LNCAP (cell line): ENCODE data around the gene CLDN18.
A peak's percentile ranks its signal among the peaks of the same experiment; 100 is the strongest.

Experiments used
- TF ChIP-seq, protein P1 (sequence below): fragments of 450-650 bp; IDR thresholded peaks from 2 replicates; pipeline ENCODE4 v1.5.1; 2017; ENCODE audit warnings: mild to moderate bottlenecking

Gene CLDN18

DNA sequence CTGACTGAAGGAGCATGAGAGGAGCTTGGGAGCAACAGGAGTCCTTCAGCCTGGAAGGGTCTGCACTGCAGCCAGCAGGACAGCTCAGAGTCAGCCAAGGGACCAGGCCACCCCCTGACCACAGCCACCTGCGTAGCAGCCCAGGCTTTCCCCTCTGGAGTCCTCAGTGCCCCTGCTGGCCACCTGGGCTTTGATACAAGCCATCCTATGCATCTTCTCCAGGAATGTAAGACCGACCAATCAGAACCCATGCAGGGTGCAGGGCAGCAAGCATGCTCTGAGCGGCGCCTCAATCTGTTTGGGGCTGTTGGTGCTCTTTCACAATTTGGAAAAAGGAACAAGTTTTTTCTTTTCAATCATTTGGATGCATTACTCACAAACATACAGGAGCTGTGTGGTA lies 53.5 kb downstream of the CLDN18 start:
- TF ChIP-seq, protein P1, sequence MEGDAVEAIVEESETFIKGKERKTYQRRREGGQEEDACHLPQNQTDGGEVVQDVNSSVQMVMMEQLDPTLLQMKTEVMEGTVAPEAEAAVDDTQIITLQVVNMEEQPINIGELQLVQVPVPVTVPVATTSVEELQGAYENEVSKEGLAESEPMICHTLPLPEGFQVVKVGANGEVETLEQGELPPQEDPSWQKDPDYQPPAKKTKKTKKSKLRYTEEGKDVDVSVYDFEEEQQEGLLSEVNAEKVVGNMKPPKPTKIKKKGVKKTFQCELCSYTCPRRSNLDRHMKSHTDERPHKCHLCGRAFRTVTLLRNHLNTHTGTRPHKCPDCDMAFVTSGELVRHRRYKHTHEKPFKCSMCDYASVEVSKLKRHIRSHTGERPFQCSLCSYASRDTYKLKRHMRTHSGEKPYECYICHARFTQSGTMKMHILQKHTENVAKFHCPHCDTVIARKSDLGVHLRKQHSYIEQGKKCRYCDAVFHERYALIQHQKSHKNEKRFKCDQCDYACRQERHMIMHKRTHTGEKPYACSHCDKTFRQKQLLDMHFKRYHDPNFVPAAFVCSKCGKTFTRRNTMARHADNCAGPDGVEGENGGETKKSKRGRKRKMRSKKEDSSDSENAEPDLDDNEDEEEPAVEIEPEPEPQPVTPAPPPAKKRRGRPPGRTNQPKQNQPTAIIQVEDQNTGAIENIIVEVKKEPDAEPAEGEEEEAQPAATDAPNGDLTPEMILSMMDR, result no peak

DNA sequence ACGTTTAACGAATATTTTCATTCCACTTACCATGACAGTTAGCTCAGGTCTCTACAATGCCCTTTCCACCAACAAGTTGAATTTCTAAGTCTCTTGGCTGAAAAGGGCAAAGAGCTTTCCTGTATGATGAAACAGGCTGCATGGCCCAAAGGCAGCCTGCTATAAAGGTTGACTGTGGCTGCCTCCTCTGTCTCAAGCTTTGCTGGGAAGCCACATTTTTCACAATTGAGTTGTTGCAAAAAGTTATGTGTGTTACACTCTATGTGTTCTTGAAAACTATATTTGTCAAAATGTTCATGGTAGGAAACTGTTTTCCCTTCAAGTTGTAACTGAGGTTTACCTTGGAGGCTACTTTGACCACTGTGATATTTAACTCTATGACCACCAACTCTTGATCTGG lies 56.0 kb downstream of the CLDN18 start:
- TF ChIP-seq, protein P1, result no peak

DNA sequence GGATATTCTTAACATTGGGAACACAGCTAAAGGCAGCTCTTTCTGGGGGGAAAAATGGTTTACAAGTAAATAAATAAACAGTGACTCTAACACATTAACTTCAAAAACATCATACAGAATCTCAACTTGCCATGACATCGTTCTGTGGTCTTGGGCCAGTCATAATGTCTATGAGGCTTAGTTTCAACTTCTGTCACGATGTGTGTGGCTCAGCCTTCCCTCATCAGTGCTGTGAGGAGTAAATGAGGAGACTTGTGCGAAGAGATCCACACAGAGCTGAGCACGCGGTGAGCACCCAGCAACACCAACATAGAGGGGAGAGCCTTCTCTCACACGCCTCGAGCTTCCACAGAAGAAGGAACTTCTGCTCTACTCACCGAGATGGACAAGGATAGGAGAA lies 56.4 kb downstream of the CLDN18 start:
- TF ChIP-seq, protein P1, result no peak

DNA sequence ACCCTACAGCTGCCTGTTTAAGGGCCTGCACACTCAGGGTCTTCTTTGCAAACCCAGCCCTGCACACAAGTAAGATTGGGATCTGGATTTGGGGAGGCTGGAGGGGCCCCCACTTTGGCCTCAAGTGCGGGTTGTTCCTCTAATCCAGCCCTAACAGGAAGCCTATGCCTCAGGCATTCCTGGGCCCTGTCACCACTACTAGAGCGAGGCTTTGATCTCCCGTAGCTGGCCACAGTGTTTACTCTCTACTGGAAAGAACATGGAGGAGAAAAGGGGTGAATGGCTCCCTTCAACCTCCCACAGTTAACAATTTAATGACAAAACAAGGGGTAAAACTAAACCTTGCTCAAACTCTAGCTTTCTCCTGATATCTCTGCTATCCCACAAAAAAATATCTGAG lies 57.0 kb downstream of the CLDN18 start:
- TF ChIP-seq, protein P1, result no peak

DNA sequence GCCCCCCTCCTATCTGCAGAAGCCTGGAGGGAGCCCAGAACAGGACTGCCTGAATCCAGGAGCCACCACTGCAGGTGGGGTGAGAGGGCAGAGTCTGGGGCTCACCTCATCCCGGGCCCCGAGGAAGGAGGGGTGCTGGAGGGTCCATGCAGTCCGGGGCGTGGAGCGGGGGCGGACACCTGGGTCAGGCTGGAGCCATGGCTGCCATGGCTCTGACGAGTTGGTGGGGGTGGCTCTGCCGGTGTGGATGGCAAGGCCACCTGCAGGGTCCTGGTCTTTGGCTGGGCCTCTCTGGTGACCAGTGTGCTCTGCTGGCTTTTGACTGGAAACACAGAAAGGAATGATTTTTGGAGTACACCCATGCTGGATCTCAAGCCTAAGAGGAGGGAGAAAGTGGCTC lies 58.1 kb downstream of the CLDN18 start:
- TF ChIP-seq, protein P1, result no peak

DNA sequence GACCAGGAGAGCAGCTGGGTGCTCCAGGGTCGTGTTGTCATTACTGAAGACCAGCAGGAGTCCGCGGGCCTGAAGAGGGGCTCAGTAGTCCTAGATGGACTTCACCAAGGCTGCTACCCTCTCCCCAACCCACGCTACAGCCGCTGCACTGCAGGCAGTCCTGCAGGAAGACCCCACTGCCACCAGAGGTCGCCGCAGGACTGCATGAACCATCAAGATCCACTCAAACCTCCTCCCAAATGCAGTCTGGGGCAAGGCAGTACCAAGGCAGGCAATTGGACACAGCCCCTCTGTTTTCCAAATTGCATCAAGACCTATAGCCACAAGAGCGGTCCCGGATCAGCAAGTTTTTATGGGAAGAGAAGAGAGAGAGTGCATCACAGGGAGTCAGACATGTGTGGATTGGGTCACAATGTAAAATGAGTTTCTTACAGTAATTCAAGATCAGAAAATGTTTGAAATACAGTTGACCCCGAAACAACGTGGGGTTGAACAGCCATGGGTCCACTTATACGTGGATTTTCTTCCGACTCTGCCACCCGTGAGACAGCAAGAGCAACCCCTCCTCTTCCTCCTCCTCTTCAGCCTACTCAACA lies 58.7 kb downstream of the CLDN18 start:
- TF ChIP-seq, protein P1, result peak; percentile 99

DNA sequence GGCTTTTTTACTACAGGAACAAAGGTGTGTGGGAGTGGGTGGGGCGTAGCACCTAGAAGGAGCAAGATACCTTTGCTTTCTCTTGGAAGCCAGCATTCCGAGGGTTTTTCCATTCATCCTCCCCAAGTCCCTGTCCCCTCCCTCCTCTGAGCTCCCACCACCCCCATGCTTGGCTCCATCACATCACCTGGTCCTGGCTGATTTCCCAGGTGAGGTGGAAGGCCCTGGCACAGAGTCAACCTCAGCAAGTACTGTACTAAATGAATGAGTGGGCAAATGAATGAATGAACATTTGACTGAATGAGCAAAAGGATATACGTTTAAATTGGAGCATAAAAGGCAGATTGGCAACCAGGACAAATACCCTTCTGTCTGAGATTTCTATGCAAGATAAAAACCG lies 60.0 kb downstream of the CLDN18 start:
- TF ChIP-seq, protein P1, result no peak

DNA sequence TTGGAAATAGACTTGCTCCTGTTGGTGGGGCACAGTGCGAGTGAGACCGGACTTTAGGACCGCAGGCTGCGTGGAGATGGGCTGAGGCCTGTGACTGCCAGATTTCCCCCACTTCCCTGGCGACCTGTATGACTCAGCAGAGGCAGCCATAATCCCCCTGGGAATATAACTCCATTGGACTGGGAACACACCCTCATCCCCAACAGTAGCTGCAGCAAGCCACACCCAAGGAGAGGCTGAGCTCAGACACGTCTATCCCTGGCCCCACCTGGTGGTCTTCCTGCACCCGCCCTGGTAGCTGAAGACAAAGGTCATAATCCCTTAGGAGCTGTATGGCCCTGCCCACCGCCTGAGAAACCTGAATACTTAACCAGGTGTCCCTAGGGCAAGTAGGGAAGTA lies 62.8 kb downstream of the CLDN18 start:
- TF ChIP-seq, protein P1, result no peak
